ENCODE results near the gene SPATA33.
"Not testable (repeated sequence)": the region's sequence is repeated elsewhere in the genome, so short reads cannot be mapped to it uniquely, and the experiment has no call there.

SPATA33 gene

GRCh38 chr16:89658221-89658879 lies 714 bp downstream of the SPATA33 start:
- no peak for DNase-seq (ENCODE audit: low read depth in 4 of 4, low spot score in 1 of 4)

- no peak for DNase-seq (ENCODE audit: low read depth in 4 of 4, low spot score in 1 of 4)
Observed at GRCh38 chr16:89660146-89660545, 2.5 kb downstream of the SPATA33 start.

GRCh38 chr16:89661215-89661614 lies 3.6 kb downstream of the SPATA33 start:
- DNase-seq (ENCODE audit: low read depth in 4 of 4, low spot score in 1 of 4) = no peak

GRCh38 chr16:89664238-89664637 lies 6.6 kb downstream of the SPATA33 start:
- DNase-seq (ENCODE audit: low read depth in 4 of 4, low spot score in 1 of 4) = not testable (repeated sequence)

GRCh38 chr16:89667000-89667399 lies 9.4 kb downstream of the SPATA33 start:
- DNase-seq (ENCODE audit: low read depth in 4 of 4, low spot score in 1 of 4) = not testable (repeated sequence)

- DNase-seq (ENCODE audit: low read depth in 4 of 4, low spot score in 1 of 4) = no peak
Observed at GRCh38 chr16:89667633-89668032, 10.0 kb downstream of the SPATA33 start.

GRCh38 chr16:89668790-89669158 lies 11.1 kb downstream of the SPATA33 start:
- no peak for DNase-seq (ENCODE audit: low read depth in 4 of 4, low spot score in 1 of 4)

- DNase-seq (ENCODE audit: low read depth in 4 of 4, low spot score in 1 of 4) = no peak
Observed at GRCh38 chr16:89669755-89670154, 12.1 kb downstream of the SPATA33 start.

GRCh38 chr16:89670496-89671431 lies 13.1 kb downstream of the SPATA33 start:
- no peak for DNase-seq (ENCODE audit: low read depth in 4 of 4, low spot score in 1 of 4)

- not testable (repeated sequence) for DNase-seq (ENCODE audit: low read depth in 4 of 4, low spot score in 1 of 4)
Observed at GRCh38 chr16:89671565-89671964, 13.9 kb downstream of the SPATA33 start.

- DNase-seq (ENCODE audit: low read depth in 4 of 4, low spot score in 1 of 4) = no peak
Observed at GRCh38 chr16:89672177-89672941, 14.7 kb downstream of the SPATA33 start.

GRCh38 chr16:89678258-89678657 lies 20.6 kb downstream of the SPATA33 start:
- DNase-seq (ENCODE audit: low read depth in 4 of 4, low spot score in 1 of 4) = no peak

GRCh38 chr16:89685916-89686315 lies 28.3 kb downstream of the SPATA33 start:
- DNase-seq (ENCODE audit: low read depth in 4 of 4, low spot score in 1 of 4) = no peak

GRCh38 chr16:89686520-89687091 lies 29.0 kb downstream of the SPATA33 start, which contains the start of gene CDK10:
CDK10 (plus strand) TSS chr16:89686689; CDS start chr16:89686711, 22 bp downstream.
- DNase-seq (ENCODE audit: low read depth in 4 of 4, low spot score in 1 of 4) = peak; percentile 53 to 84 (median 80)

- no peak for DNase-seq (ENCODE audit: low read depth in 4 of 4, low spot score in 1 of 4)
Observed at GRCh38 chr16:89687092-89687940, 29.7 kb downstream of the SPATA33 start.

GRCh38 chr16:89688395-89688794 lies 30.8 kb downstream of the SPATA33 start:
- no peak for DNase-seq (ENCODE audit: low read depth in 4 of 4, low spot score in 1 of 4)

GRCh38 chr16:89689142-89689541 lies 31.5 kb downstream of the SPATA33 start:
- DNase-seq (ENCODE audit: low read depth in 4 of 4, low spot score in 1 of 4) = no peak

GRCh38 chr16:89689621-89690020 lies 32.0 kb downstream of the SPATA33 start:
- not testable (repeated sequence) for DNase-seq (ENCODE audit: low read depth in 4 of 4, low spot score in 1 of 4)

- DNase-seq (ENCODE audit: low read depth in 4 of 4, low spot score in 1 of 4) = no peak
Observed at GRCh38 chr16:89690392-89690901, 32.8 kb downstream of the SPATA33 start.
